Measurements from ENCODE around the gene QSER1. TPM values are rescaled to one million over a fixed set of nuclear protein-coding genes. Genes with fewer than 3 reads are reported as not detected.
A peak's percentile ranks its signal among the peaks of the same experiment; 100 is the strongest.

The QSER1 gene
- total and polyA plus RNA-seq, 9 of the 15 experiments (the other 6 are each of a cell fraction or from before 2014, with no cell fraction given), result 5.8 to 33.6 (median 22.3) TPM

DNA sequence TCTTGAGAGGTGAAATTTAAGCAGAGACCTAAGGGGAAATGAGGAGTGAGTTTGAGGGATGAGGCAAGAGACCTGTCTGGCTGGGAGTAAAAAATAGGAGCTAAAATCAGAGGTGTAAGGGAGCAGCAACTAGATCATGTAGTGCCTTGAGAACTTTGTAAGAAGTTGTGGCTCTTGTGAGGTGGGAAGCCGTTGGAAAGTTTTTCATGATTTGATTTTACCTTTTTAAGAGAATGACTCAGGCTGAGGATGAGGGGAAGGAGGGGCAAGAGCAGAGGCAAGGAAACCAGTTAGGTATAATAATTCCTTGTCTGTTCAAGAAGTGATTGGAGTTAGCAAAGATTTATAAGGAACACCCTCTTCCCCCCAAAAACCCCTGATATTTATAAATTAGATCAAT is 25.8 kb downstream of the QSER1 start (continued):
- TF ChIP-seq, protein P1, sequence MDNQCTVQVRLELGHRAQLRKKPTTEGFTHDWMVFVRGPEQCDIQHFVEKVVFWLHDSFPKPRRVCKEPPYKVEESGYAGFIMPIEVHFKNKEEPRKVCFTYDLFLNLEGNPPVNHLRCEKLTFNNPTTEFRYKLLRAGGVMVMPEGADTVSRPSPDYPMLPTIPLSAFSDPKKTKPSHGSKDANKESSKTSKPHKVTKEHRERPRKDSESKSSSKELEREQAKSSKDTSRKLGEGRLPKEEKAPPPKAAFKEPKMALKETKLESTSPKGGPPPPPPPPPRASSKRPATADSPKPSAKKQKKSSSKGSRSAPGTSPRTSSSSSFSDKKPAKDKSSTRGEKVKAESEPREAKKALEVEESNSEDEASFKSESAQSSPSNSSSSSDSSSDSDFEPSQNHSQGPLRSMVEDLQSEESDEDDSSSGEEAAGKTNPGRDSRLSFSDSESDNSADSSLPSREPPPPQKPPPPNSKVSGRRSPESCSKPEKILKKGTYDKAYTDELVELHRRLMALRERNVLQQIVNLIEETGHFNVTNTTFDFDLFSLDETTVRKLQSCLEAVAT (IDR thresholded peaks at IDR 0.05), result no peak
- TF ChIP-seq KLF1 (tag; IDR thresholded peaks at IDR 0.05) (no peak), TGIF2 (CRISPR knock-in tag; IDR thresholded peaks at IDR 0.05) (no peak), SAP30 (IDR thresholded peaks at IDR 0.05; ENCODE audit: borderline replicate concordance, insufficient read depth, low read depth, low read length, poor library complexity, severe bottlenecking) (no peak), CBFB (CRISPR knock-in tag; IDR thresholded peaks at IDR 0.05) (no peak), CCNT2 (IDR thresholded peaks at IDR 0.05; ENCODE audit: borderline replicate concordance, extremely low read depth, insufficient read length, low read depth, low read length) (no peak)

DNA sequence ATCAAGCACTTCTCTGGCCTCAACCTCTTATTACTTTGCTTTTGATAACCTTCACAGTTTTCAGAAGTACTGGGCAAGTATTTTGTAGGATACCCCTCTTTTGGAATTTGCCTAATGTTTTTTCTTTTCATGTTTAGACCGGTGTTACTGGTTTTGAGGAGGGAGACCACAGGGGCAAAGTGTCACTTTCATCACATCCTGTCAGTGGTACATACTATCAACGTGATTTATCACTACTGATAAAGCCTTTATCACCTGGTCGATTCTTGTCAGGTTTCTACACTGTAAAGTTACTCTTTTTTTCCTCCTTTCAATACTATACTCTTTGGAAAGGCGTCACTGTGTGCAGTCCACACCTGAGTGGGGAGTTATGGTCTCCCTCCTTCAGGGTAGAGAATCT is 26.7 kb downstream of the QSER1 start:
- no peaks in the 10 kb centered on the region for H3K27me3 ChIP-seq (ENCODE audit: control insufficient read depth in 2 of 2, insufficient read depth in 2 of 2, low read length in 2 of 2)
- no TSS peak for BruUV-seq (replicated peaks)
- peaks cover 5% of the 10 kb centered on the region; the same call in 2 of the 3 replicates for H3K36me3 ChIP-seq (ENCODE audit: control insufficient read depth, insufficient read depth, low read length)
- no peak overlapping the region for H3K4me2 ChIP-seq (ENCODE audit: insufficient read depth, low read length)
- no peak overlapping the region for H3K4me3 ChIP-seq
- H3K79me2 ChIP-seq (ENCODE audit: control insufficient read depth, insufficient read depth, low read length), result peaks cover 84% of the 10 kb centered on the region
- intact Hi-C loops (cut with micrococcal nuclease), result no loop called here
- H3K9ac ChIP-seq (ENCODE audit: insufficient read depth in 1 of 2, low read depth in 2 of 2, low read length in 2 of 2), result no peak overlapping the region
- no peak overlapping the region for H2AFZ ChIP-seq (ENCODE audit: low read depth, low read length)
- DNase-seq (ENCODE audit: extremely low read depth in 1 of 4, low spot score in 3 of 4), result no peak
- ChIA-PET CTCF (ENCODE audit: low intra/inter-chr PET ratio) (no interaction called here), POLR2A (no interaction called here)
- H3K9me3 ChIP-seq (replicated peaks; ENCODE audit: control insufficient read depth, insufficient read depth, low read depth, low read length), result no peaks in the 10 kb centered on the region
- peak; percentile 10 for TF ChIP-seq MEIS2 (IDR thresholded peaks at IDR 0.05; ENCODE audit: partially characterized antibody)
- no peak for TF ChIP-seq MEF2D (tag; conservative IDR thresholded peaks at IDR 0.05; ENCODE audit: low read depth)
- in situ Hi-C loops (cut with MboI), result no loop called here
- WGBS (ENCODE audit: insufficient coverage, low coverage, missing lambda C conversion rate), result 34% methylated on average over 4 of the region's 4 CpGs
- H3K9me1 ChIP-seq (ENCODE audit: control insufficient read depth, insufficient read depth, low read length), result no peaks in the 10 kb centered on the region
- FAIRE-seq, result no peak
- H4K20me1 ChIP-seq (replicated peaks; ENCODE audit: control insufficient read depth, insufficient read depth, low read length), result no peaks in the 10 kb centered on the region; the same call in 1 of the 2 replicates
- no peak for ATAC-seq
- no peak overlapping the region for H3K27ac ChIP-seq (ENCODE audit: extremely low read depth, low read depth, low read length)
- H3K4me1 ChIP-seq (replicated peaks in 1 of 2; ENCODE audit: control insufficient read depth in 2 of 2, insufficient read depth in 2 of 2, low read length in 2 of 2), result no peaks in the 10 kb centered on the region; a peak in 1 of 5 replicates
